GM21737 (cell line): ENCODE data around the gene DCAF8.
A peak's percentile ranks its signal among the peaks of the same experiment; 100 is the strongest.

Experiments used
- ATAC-seq: cut with Tn5 transposase; IDR thresholded peaks from one replicate; pipeline ENCODE4 v1.9.1; 2021; ENCODE audit warnings: mild to moderate bottlenecking, moderate library complexity; ENCODE audit not compliant: unreplicated experiment

The DCAF8 gene

GRCh38 chr1:160264795-160265307, 2.5 kb upstream of the DCAF8 start:
- no peak for ATAC-seq

GRCh38 chr1:160261556-160261892, 825 bp downstream of the DCAF8 start:
- ATAC-seq = peak; percentile 37

GRCh38 chr1:160260406-160261382, 1.7 kb downstream of the DCAF8 start:
- no peak for ATAC-seq

GRCh38 chr1:160258177-160258798, 4.1 kb downstream of the DCAF8 start:
- ATAC-seq = no peak

- no peak for ATAC-seq
Observed at GRCh38 chr1:160257411-160258015, 4.8 kb downstream of the DCAF8 start.

- ATAC-seq = no peak
Observed at GRCh38 chr1:160256396-160257046, 5.8 kb downstream of the DCAF8 start.

GRCh38 chr1:160255781-160256300, 6.5 kb downstream of the DCAF8 start:
- ATAC-seq = no peak

- no peak for ATAC-seq
Observed at GRCh38 chr1:160251687-160252526, 10.4 kb downstream of the DCAF8 start.

GRCh38 chr1:160251011-160251410, 11.3 kb downstream of the DCAF8 start:
- no peak for ATAC-seq

- ATAC-seq = no peak
Observed at GRCh38 chr1:160247053-160247452, 15.3 kb downstream of the DCAF8 start.

GRCh38 chr1:160245434-160245833, 16.9 kb downstream of the DCAF8 start:
- no peak for ATAC-seq

- ATAC-seq = no peak
Observed at GRCh38 chr1:160244209-160244608, 18.1 kb downstream of the DCAF8 start.

- no peak for ATAC-seq
Observed at GRCh38 chr1:160243767-160244166, 18.6 kb downstream of the DCAF8 start.

GRCh38 chr1:160239582-160240299, 22.6 kb downstream of the DCAF8 start:
- no peak for ATAC-seq

- no peak for ATAC-seq
Observed at GRCh38 chr1:160238408-160238807, 23.9 kb downstream of the DCAF8 start.

- ATAC-seq = no peak
Observed at GRCh38 chr1:160237558-160237957, 24.8 kb downstream of the DCAF8 start.

GRCh38 chr1:160236806-160237205, 25.5 kb downstream of the DCAF8 start:
- no peak for ATAC-seq

GRCh38 chr1:160232911-160233310, 29.4 kb downstream of the DCAF8 start:
- ATAC-seq = no peak

- ATAC-seq = no peak
Observed at GRCh38 chr1:160228431-160228830, 33.9 kb downstream of the DCAF8 start.
